GM12878 (cell line): ENCODE data around the gene PGC. TPM values are rescaled to one million over a fixed set of nuclear protein-coding genes. Genes with fewer than 3 reads are reported as not detected.

Experiments used
- ATAC-seq: fragments of 200-7000 bp; cut with Tn5 transposase; 3 replicates; pipeline ENCODE4 v1.9.1; 2020; ENCODE audit warnings: mild to moderate bottlenecking, moderate library complexity
- BruUV-seq: library from RNA; stranded (reverse); fragments of 400-500 nt; replicated peaks from 2 replicates; lab custom pipeline; 2021; lab: Mats Ljungman, UMichigan
- CTCF ChIA-PET: fragments of 300-600 bp; sonication (Branson Sonifier 250); formaldehyde crosslinking; extraction: SDS; loops from one replicate; lab custom pipeline; 2021; ENCODE audit warnings: inconsistent platforms; lab: Yijun Ruan, JAX
- POLR2A ChIA-PET: fragments of 350-600 bp; formaldehyde crosslinking; extraction: SDS; loops from one replicate; lab custom pipeline; 2021; ENCODE audit warnings: inconsistent platforms; lab: Charles Lee
- RAD21 ChIA-PET: fragments of 300-600 bp; sonication (Branson Sonifier 250); formaldehyde crosslinking; loops from one replicate; lab custom pipeline; 2023; ENCODE audit warnings: antibody characterized with exemption; ENCODE audit not compliant: unreplicated experiment; lab: Charles Lee
- SMC1A ChIA-PET: fragments of 300-600 bp; sonication (Branson Sonifier 250); formaldehyde crosslinking; loops from one replicate; lab custom pipeline; 2023; ENCODE audit not compliant: unreplicated experiment, uncharacterized antibody; lab: Charles Lee
- DNase-seq: peaks from one replicate; pipeline ENCODE4 v3.0.0-alpha.2; 2011; ENCODE audit warnings: low read depth, low spot score
- FAIRE-seq: peaks from 3 replicates; lab custom pipeline; 2011; peaks lifted over from hg19 to GRCh38; lab: Jason Lieb, UNC
- H2AFZ ChIP-seq: 2 replicates; pipeline ENCODE4 v1.6.0; 2011; ENCODE audit warnings: low read depth, low read length, control low read depth; ENCODE audit not compliant: control insufficient read depth
- H3K27ac ChIP-seq: 2 replicates; pipeline ENCODE4 v1.5.1; 2011; ENCODE audit warnings: control low read depth; ENCODE audit not compliant: control insufficient read depth, insufficient read depth
- H3K27me3 ChIP-seq, 2 experiments: replicated peaks in 1 of 2; 2 replicates each; pipeline versions ENCODE4 v1.6.0 to v1.6.1; 2011; ENCODE audit warnings: low read length in 1 of 2; ENCODE audit not compliant: control insufficient read depth in 2 of 2, insufficient read depth in 2 of 2
- H3K36me3 ChIP-seq, 2 experiments: 2 replicates each; pipeline ENCODE4 v1.5.1; 2011; ENCODE audit warnings: low read length in 1 of 2; ENCODE audit not compliant: control insufficient read depth in 2 of 2, insufficient read depth in 2 of 2
- H3K4me1 ChIP-seq: 2 replicates; pipeline ENCODE4 v1.6.1; 2011; ENCODE audit warnings: mild to moderate bottlenecking, low read length, moderate library complexity, mixed read lengths; ENCODE audit not compliant: control insufficient read depth, insufficient read depth
- H3K4me2 ChIP-seq: 2 replicates; pipeline ENCODE4 v1.6.0; 2011; ENCODE audit warnings: control low read depth; ENCODE audit not compliant: control insufficient read depth, insufficient read depth
- H3K4me3 ChIP-seq: fragments of 200-600 bp; sonication (generic); 2 replicates; pipeline ENCODE4 v1.5.1; 2016
- H3K79me2 ChIP-seq: 2 replicates; pipeline ENCODE4 v1.6.0; 2011; ENCODE audit warnings: low read length; ENCODE audit not compliant: control insufficient read depth, insufficient read depth
- H3K9ac ChIP-seq: 2 replicates; pipeline ENCODE4 v1.8.0; 2011; ENCODE audit warnings: low read length, control low read depth, mixed read lengths; ENCODE audit not compliant: control insufficient read depth, insufficient read depth
- H3K9me3 ChIP-seq: replicated peaks from 3 replicates; pipeline ENCODE4 v1.5.1; 2011; ENCODE audit warnings: mild to moderate bottlenecking, low read length; ENCODE audit not compliant: control insufficient read depth, insufficient read depth
- H4K20me1 ChIP-seq: 2 replicates; pipeline ENCODE4 v1.6.0; 2011; ENCODE audit not compliant: control insufficient read depth, insufficient read depth
- CEBPZ ChIP-seq: fragments of 150-350 bp; IDR thresholded peaks from 2 replicates; pipeline ENCODE4 v1.6.1; 2016; ENCODE audit warnings: low read depth, low read length
- IRF5 ChIP-seq: fragments of 450-650 bp; IDR thresholded peaks from 2 replicates; pipeline ENCODE4 v1.6.1; 2017; ENCODE audit warnings: borderline replicate concordance
- PBX3 ChIP-seq: IDR thresholded peaks from 2 replicates; pipeline ENCODE4 v1.6.1; 2011; ENCODE audit warnings: mild to moderate bottlenecking, low read depth, low read length, moderate library complexity; ENCODE audit not compliant: insufficient replicate concordance
- PRDM15 ChIP-seq: fragments of 450-650 bp; formaldehyde crosslinking; IDR thresholded peaks from 2 replicates; pipeline ENCODE4 v1.4.0; 2020; ENCODE audit warnings: mild to moderate bottlenecking, moderate library complexity
- WGBS: methylation state at CpG from one replicate; pipeline ENCODE4 v1.1.6; 2016; ENCODE audit warnings: low lambda C conversion rate; ENCODE audit not compliant: insufficient replicate concordance, insufficient coverage; ENCODE audit errors: missing lambda C conversion rate; 5-methylcytosine and 5-hydroxymethylcytosine counted together
- in situ Hi-C: fragments of 300-500 bp; cut with MboI; formaldehyde crosslinking; loops from 9 replicates; pipeline ENCODE4 v1.14.3; 2018; ENCODE audit warnings: mixed read lengths
- intact Hi-C: fragments of 100-400 bp; cut with micrococcal nuclease; formaldehyde crosslinking; loops from one replicate; pipeline ENCODE4 v1.14.2; 2022; ENCODE audit not compliant: unreplicated experiment
- polyA plus RNA-seq, 11 experiments: library from polyadenylated mRNA; depleted of rRNA in 4 of 11; unstranded in 6 of 11; stranded (reverse) in 5 of 11; fragments of >200 nt; fragmentation: Nextera tagmentation in 4 of 11; fragmentation: Illumina TruSeq in 1 of 11; extraction: Ambion mirVana in 4 of 11; extraction: Trizol in 1 of 11; gene quantifications; 1 replicate in 1 of 11; 2 replicates in 10 of 11; pipeline versions ENCODE4 v1.2.1 to v1.2.3, GENCODE V29; 2011 to 2016; ENCODE audit warnings: inconsistent platforms in 2 of 11, missing spikeins in 2 of 11, low read depth in 1 of 11
- total RNA-seq, 4 experiments: library from RNA; depleted of rRNA in 3 of 4; stranded (reverse); fragments of >200 nt in 3 of 4; fragmentation: Illumina TruSeq in 1 of 4; extraction: Trizol in 1 of 4; gene quantifications; 2 replicates each; pipeline versions ENCODE4 v1.2.1 to v1.2.3, GENCODE V29; 2013 to 2021

PGC gene
- total and polyA plus RNA-seq, 10 of the 15 experiments (the other 5 are each of a cell fraction or from before 2014, with no cell fraction given) = 0.26 TPM; not detected in 9

GRCh38 chr6:41687501-41688175 lies 59.6 kb downstream of the PGC start:
- ChIA-PET SMC1A (no interaction called here), RAD21 (interaction anchor here (1.3 to 2.2 kb wide), 2 partner anchors 18 to 46 kb away, joined by 4 to 7 read pairs; no protein-coding TSS in a partner anchor), POLR2A (no interaction called here), CTCF (interaction anchor here (1.1 to 1.7 kb wide), 2 partner anchors 18 to 79 kb away, joined by 3 to 8 read pairs; no protein-coding TSS in a partner anchor)
- Histone ChIP-seq H3K4me1 (no peaks in the 10 kb centered on the region), H2AFZ (no peak overlapping the region), H3K9ac (no peak overlapping the region), H3K27me3 (no peaks in the 10 kb centered on the region), H3K4me3 (no peak overlapping the region), H3K9me3 (no peaks in the 10 kb centered on the region), H3K27ac (no peak overlapping the region), H3K4me2 (no peak overlapping the region), H3K79me2 (peaks cover 1% of the 10 kb centered on the region), H4K20me1 (no peaks in the 10 kb centered on the region), H3K36me3 (peaks cover 13 to 48% of the 10 kb centered on the region in 2 experiments; a peak in 3 of 4 replicates)
- BruUV-seq = no TSS peak
- FAIRE-seq (no peak), DNase-seq (no peak), ATAC-seq (no peak)
- in situ Hi-C loops = loop anchor here (10.0 kb wide), 1 partner anchor 83 kb away; no protein-coding TSS in a partner anchor
- 93% methylated on average over 9 of the region's 9 CpGs for WGBS
- no peak for TF ChIP-seq PBX3
- no peak for TF ChIP-seq CEBPZ
- TF ChIP-seq PRDM15 (CRISPR knock-in tag) = no peak
- TF ChIP-seq IRF5 = no peak
- intact Hi-C loops = no loop called here
